GM18861 (cell line): Measurements from ENCODE around the gene TMPRSS13.

Experiments
- ATAC-seq: cut with Tn5 transposase; IDR thresholded peaks from one replicate; pipeline ENCODE4 v1.9.1; 2021; ENCODE audit not compliant: unreplicated experiment

TMPRSS13 gene

GRCh38 chr11:117914991-117915618 is 14.1 kb downstream of the TMPRSS13 start:
- ATAC-seq = no peak

GRCh38 chr11:117914398-117914761 is 14.8 kb downstream of the TMPRSS13 start:
- ATAC-seq = no peak

GRCh38 chr11:117913736-117914397 is 15.3 kb downstream of the TMPRSS13 start:
- ATAC-seq = no peak

DNA sequence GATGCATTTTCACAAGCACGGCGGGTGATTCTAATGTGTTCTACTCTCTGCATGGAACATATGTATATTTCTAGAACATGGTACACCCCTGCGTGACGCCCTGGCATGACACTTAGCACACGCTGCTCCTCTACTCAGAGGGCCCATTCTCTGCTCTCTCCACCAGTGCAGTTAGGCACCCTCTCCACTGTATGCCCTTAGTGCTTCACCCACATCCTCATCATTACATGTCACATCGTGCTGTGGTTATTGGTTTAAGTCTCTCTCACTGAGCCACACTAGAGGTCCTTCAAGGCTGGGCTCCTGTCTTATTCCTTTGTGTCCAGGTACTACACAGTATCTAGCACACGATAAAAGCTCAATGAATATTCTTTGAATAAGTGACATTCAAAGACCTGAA is 16.7 kb downstream of the TMPRSS13 start:
- no peak for ATAC-seq

DNA sequence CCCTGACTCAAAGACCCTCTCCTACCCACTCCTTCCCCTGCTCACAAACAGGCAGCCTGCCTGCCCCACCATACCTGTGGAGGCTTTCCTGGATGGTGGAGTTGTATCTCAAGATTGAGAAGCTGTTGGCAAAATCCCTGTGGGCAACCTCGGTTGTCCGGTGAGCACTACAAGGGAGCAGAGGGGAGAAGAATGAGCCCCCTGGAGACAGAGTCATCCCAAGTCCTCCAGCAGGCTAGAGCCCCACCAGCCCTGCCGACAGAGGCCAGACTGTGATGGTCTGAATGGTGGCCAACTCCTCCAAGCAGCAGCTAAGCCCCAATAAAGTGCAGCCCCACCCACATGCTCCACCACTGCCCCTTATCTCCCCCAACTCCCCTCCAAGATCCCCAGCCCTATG is 17.5 kb downstream of the TMPRSS13 start:
- ATAC-seq = no peak

DNA sequence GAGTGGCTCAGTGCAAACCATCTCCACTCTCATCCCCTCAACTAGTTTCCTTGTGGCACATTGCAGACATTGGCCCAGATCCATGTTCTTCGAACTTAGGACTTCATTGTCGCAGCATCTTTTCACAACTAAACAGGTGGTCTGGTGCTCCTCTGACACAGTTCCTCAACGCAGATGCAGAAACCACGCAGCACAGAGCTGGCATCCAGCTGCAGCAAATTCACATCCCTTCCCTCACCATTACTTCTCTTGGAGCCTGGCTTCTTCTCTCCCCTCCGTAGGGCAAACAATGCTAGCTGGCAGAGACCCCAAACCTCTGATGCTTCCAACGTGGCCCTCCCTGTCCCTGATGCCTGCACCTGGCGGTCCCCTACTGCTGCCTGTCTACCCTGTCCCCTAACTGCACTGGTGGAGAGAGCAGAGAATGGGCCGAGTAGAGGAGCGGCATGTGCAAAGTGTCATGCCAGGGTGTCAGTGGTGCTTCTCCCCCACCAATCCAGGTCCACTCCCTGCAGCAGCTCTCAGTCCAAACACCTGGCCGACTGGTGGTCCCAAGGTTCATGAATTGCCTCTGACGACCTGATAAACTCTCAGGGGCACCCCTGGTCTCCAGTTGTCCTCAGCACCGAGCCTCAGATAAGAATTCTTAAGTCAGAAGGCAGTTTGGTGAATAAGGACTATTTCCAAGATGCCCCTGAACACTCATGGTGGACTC is 18.1 kb downstream of the TMPRSS13 start:
- no peak for ATAC-seq

GRCh38 chr11:117910525-117910924 is 18.7 kb downstream of the TMPRSS13 start:
- no peak for ATAC-seq

- ATAC-seq = no peak
Measured at GRCh38 chr11:117909611-117910382, 19.4 kb downstream of the TMPRSS13 start.

DNA sequence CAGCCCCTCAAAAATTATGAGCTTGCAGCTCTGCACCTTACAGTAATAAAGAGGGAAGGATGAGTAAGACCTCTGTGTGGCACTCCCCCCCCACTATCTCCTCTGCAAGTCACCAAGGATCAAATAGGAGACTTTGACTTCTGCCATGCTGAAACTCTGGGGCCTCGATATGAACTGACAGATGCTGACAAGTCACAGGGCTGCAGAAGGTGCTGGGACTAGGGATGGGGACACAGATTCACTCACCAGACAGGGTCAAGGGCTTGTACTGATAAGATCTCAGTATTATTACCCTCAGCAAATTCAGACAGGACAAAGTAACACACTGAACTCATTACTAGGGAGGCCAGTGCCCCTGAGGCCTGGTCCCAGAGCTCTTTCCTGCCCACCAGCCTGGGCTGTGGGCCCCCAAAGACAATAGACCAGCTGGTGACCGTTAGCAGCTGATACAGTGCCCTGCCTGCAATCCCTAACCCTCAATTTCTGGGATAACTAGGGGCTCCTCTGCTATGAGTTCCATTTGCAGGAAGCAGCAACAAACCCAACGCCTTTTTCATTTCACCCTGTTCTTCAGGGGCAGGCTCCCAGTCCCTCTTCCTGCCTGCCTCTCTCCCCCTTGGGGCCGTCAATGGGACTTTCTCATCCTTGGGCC is 20.1 kb downstream of the TMPRSS13 start:
- no peak for ATAC-seq

DNA sequence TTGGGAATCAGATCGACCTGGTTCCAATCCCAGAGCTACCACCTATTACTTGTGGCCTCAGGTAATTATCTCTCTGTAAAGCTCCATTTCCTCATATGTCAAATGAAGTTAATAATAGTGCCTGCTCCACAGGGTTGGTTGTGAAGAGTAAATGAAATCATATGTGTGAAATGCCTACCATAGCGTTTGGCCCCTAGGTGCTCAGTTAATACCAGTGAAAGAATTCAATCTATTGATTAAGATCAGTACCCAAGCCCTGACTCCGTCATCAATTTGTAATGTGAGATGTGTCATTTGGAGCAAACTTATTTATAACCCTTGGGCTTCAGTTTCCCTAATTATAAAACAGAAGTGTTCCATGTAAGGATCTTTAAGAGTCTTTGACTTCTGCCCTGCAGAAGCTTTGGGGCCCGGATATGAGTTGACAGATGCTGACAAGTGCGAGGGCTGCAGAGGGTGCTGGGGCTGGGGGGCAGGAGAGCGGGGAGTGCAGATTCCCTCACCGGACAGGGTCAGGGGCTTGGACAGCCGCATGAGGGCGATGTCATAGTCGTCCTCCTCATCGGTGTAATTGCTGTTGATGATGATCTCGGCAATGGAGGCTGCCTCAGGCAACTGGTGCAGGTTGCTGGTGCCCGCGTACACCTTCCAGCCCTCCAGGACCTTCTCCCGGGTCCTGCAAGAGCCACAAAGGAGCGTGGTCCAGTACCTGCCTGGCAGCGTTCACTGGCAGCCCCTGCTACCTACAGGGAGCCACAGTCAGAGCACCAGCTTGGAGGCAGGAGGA is 20.9 kb downstream of the TMPRSS13 start:
- no peak for ATAC-seq

GRCh38 chr11:117907276-117908108 is 21.7 kb downstream of the TMPRSS13 start:
- ATAC-seq = peak; percentile 76

GRCh38 chr11:117906710-117907109 is 22.5 kb downstream of the TMPRSS13 start:
- no peak for ATAC-seq

GRCh38 chr11:117906126-117906525 is 23.1 kb downstream of the TMPRSS13 start:
- ATAC-seq = no peak

DNA sequence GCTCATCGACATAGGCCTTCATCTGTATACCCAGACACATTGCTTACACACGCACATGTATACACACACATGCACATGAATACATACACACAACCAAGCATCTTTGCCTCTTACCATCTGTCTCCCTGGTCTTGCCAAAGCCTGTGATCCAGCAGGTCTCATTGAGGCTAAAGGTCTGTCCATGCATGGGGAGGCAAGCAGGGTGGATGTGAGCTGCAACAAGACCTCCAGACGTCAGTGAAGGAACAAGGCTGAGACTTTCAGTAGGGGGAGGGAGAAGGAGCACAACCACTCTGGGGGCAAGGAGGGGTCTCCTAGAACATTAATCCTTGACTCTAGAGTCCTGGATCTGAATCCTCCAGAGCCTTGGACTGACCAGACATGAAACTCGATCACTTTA is 23.7 kb downstream of the TMPRSS13 start:
- ATAC-seq = no peak

DNA sequence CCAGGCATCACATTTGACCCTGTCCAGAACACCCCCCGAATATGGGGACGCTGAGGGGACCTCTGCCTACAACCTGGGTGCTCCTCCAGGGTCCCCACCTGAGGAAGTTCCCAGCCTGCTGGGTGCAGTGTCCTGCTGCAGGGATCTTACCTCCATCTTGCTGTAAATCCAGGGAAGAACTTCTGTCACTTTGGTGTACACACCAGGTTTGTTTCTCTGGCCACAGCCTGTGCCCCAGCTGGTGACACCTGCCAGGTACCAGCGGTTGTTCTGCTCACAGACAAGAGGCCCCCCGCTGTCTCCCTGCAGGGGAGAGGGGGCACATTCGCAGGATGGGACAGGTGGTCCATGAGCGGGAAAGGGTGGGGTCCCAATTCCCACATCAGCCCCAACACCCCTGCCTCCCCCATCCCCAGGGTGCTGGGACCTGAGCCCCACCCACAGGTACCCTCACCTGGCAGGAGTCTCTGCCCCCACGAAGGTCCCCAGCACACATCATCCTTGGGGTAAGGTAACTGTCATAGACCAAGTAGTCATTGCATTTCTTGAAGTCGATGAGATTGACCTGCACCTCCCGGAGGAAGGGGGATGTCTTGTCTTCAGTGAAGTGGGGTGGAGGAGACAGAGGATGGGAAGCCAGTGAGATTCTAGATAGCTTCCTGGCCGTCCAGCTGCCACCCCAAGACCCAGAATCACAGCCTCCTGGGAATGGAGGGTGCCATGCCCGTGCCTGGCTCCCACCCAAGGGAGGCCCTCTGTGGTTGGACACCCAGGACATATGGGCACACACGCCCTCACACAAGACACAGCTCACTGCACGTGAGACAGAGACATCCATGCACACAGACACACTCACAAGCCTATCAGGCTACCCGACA is 25.5 kb downstream of the TMPRSS13 start:
- ATAC-seq = no peak

- ATAC-seq = no peak
Measured at GRCh38 chr11:117902001-117902845, 27.0 kb downstream of the TMPRSS13 start.

DNA sequence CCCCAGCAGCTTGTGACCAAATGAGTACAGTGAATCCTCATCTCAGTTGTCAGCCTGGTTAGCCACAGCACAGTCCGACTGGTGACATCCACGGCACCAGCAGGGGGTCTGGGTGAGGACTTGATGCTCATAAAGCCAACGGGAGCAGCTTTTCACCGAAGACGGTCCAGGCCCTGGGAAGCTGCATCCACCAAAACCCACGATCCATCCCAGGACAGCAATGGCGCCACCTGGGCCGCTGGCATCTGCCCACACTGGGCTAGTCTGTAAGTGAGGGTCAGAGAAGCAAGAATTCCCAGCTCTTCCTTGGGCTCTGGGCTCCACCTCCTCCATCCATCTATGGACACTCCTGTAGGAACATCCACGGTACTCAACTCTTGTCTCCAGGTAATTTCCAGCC is 27.6 kb downstream of the TMPRSS13 start:
- no peak for ATAC-seq
